Upper lobe of right lung (tissue), 1 donor: ENCODE results near the gene ABCG1. TPM values are rescaled to one million over a fixed set of nuclear protein-coding genes. Genes with fewer than 3 reads are reported as not detected.

Source experiments
- ATAC-seq: fragments of 200-7000 bp; cut with Tn5 transposase; one replicate; pipeline ENCODE4 v1.9.1; 2020; ENCODE audit warnings: mild to moderate bottlenecking, moderate library complexity
- DNase-seq: peaks from one replicate; pipeline ENCODE4 v3.0.0-alpha.2; 2020
- H3K27ac ChIP-seq: fragments of 200-600 bp; one replicate; pipeline ENCODE4 v1.8.0; 2022
- H3K27me3 ChIP-seq: fragments of 200-600 bp; one replicate; pipeline ENCODE4 v1.8.0; 2022; ENCODE audit warnings: mild to moderate bottlenecking
- H3K36me3 ChIP-seq: fragments of 200-600 bp; one replicate; pipeline ENCODE4 v1.8.0; 2022
- H3K4me1 ChIP-seq: fragments of 200-600 bp; one replicate; pipeline ENCODE4 v1.8.0; 2022
- H3K4me3 ChIP-seq: fragments of 200-600 bp; one replicate; pipeline ENCODE4 v1.8.0; 2022; ENCODE audit warnings: mild to moderate bottlenecking
- H3K9me3 ChIP-seq: fragments of 200-600 bp; one replicate; pipeline ENCODE4 v1.8.0; 2022
- intact Hi-C: fragments of 100-400 bp; cut with DNase I; formaldehyde crosslinking; loops from one replicate; pipeline ENCODE4 v1.11.0; 2022
- total RNA-seq: library from RNA; stranded (reverse); fragmentation: NEBNext Ultra II Directional; extraction: Animal tissue kit (Norgen Biotek cat#: 25700); gene quantifications from one replicate; pipeline ENCODE4 v1.2.1, GENCODE V29; 2021
- TF ChIP-seq, protein P1 (sequence below): fragments of 200-600 bp; IDR thresholded peaks from one replicate; pipeline ENCODE4 v1.8.0; 2022; ENCODE audit warnings: antibody characterized with exemption
- donor health status: DM: no; HTN: yes; CAD: no; lungs with severe emphysema.

ABCG1 gene
- total RNA-seq, 1 donor from 2014 or later: 62.6 TPM

DNA sequence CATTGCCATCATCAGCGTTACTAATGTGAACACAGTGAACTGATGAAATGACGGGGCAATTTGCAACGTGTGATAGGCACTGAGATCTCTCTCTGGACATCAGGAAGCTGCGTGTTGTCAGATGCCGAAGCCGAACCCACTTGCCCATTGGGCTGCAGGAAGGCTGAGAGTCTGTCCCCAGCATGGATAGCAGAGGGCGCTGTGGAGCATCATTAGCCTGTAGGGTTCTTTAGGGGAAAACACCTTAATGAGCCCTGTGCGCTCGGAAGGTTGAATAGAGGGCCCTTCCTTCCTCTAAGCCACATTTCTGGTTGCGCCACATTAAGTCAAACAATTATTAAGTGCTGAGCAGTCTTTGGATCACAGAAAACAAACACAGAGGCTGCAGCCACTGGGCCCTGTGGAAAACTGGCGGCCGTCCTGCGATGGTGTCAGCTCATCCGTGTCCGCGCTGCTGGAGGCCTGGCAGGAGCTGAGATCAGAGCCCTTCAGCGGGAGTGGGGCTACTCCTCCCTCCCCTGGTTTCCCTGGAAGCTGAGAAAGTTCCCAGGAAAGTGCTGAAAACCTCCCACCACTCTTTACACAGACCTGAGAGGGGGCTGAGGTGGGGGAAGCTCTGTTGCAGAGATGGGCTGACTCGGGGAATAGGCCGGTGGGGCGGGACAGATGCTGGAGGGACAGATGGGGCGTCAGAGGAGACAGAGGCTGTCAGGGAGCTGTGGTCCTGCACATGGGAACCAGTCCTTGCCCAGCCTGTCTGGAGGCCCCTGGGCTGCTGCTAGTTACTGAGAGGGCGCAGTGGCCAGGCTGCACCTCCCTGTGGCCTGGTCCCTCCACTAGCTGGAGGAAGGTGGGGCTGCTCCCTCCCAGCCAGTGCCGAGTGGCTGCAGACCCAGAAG lies 119.1 kb downstream of the ABCG1 start:
- intact Hi-C loops: no loop called here
- TF ChIP-seq, protein P1, sequence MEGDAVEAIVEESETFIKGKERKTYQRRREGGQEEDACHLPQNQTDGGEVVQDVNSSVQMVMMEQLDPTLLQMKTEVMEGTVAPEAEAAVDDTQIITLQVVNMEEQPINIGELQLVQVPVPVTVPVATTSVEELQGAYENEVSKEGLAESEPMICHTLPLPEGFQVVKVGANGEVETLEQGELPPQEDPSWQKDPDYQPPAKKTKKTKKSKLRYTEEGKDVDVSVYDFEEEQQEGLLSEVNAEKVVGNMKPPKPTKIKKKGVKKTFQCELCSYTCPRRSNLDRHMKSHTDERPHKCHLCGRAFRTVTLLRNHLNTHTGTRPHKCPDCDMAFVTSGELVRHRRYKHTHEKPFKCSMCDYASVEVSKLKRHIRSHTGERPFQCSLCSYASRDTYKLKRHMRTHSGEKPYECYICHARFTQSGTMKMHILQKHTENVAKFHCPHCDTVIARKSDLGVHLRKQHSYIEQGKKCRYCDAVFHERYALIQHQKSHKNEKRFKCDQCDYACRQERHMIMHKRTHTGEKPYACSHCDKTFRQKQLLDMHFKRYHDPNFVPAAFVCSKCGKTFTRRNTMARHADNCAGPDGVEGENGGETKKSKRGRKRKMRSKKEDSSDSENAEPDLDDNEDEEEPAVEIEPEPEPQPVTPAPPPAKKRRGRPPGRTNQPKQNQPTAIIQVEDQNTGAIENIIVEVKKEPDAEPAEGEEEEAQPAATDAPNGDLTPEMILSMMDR: peak; percentile 71
- H3K4me1 ChIP-seq: peaks cover 11% of the 10 kb centered on the region
- H3K27me3 ChIP-seq: no peaks in the 10 kb centered on the region
- no peaks in the 10 kb centered on the region for H3K9me3 ChIP-seq
- H3K27ac ChIP-seq: no peak overlapping the region
- ATAC-seq (peak; percentile 98), DNase-seq (peak; percentile 85)
- H3K36me3 ChIP-seq: no peaks in the 10 kb centered on the region
- H3K4me3 ChIP-seq: no peak overlapping the region

GRCh38 chr21:42338729-42339715 lies 120.1 kb downstream of the ABCG1 start:
- ATAC-seq: no peak
- Histone ChIP-seq H3K9me3 (no peaks in the 10 kb centered on the region), H3K4me1 (peaks cover 11% of the 10 kb centered on the region), H3K36me3 (no peaks in the 10 kb centered on the region), H3K27me3 (no peaks in the 10 kb centered on the region), H3K4me3 (no peak overlapping the region), H3K27ac (no peak overlapping the region)
- intact Hi-C loops: no loop called here
- TF ChIP-seq, protein P1: no peak
- no peak for DNase-seq

DNA sequence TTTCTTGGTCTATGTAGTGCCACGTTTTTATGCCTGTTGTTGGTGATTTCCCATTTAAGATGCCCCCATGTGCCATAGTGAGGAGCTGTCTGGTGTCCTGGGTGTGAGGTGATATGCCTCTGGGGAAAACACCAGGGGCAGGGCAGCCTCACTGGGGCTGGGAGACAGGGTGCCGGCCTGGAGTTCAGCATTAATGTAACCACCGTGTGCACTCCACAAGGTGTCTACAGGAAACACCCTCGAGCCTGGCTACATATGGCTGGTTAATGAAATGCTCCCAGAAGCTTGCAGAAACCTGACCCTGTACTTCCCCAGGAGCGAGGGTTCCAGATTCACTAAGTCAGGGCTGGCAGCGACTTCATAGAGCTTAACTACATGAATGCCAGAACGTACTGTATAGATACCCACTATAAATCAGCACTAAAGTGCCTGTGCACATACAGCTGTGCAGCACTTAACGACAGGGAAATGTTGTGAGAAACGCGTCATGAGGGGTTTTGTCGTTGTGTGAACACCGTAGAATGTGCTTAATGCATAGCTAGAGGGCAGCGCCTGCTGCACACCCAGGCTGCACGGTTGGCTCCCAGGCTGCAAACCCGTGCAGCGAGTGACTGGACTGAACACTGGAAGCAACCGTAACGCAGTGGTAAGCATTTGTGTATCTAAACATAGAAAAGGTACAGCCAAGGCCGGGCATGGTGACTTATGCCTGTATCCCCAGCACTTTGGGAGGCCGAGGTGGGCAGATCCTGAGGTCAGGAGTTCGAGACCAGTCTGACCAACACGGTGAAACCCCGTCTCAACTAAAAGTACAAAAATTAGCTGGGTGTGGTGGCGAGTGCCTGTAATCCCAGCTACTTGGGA lies 121.5 kb downstream of the ABCG1 start:
- H3K4me3 ChIP-seq: no peak overlapping the region
- intact Hi-C loops: no loop called here
- no peak overlapping the region for H3K27ac ChIP-seq
- DNase-seq (no peak), ATAC-seq (no peak)
- H3K9me3 ChIP-seq: no peaks in the 10 kb centered on the region
- H3K27me3 ChIP-seq: no peaks in the 10 kb centered on the region
- peaks cover 11% of the 10 kb centered on the region for H3K4me1 ChIP-seq
- TF ChIP-seq, protein P1: no peak
- H3K36me3 ChIP-seq: no peaks in the 10 kb centered on the region

GRCh38 chr21:42341776-42342542 lies 123.0 kb downstream of the ABCG1 start:
- H3K4me3 ChIP-seq: no peak overlapping the region
- no peaks in the 10 kb centered on the region for H3K9me3 ChIP-seq
- DNase-seq (no peak), ATAC-seq (no peak)
- H3K27me3 ChIP-seq: no peaks in the 10 kb centered on the region
- peaks cover 11% of the 10 kb centered on the region for H3K4me1 ChIP-seq
- intact Hi-C loops: no loop called here
- H3K27ac ChIP-seq: no peak overlapping the region
- TF ChIP-seq, protein P1: no peak
- H3K36me3 ChIP-seq: no peaks in the 10 kb centered on the region
